22Rv1 (cell line): ENCODE data around the gene ITGAE.
"Not testable (repeated sequence)": the region's sequence is repeated elsewhere in the genome, so short reads cannot be mapped to it uniquely, and the experiment has no call there.

Experiments
- H3K27ac ChIP-seq: fragments of 450-650 bp; 2 replicates; pipeline ENCODE4 v1.5.1; 2017
- ZFX ChIP-seq: fragments of 450-650 bp; IDR thresholded peaks from 2 replicates; pipeline ENCODE4 v1.6.1; 2017; ENCODE audit warnings: antibody characterized with exemption, borderline replicate concordance
- TF ChIP-seq, protein P1 (sequence below): fragments of 450-650 bp; IDR thresholded peaks from 2 replicates; pipeline ENCODE4 v1.5.1; 2017; ENCODE audit warnings: mild to moderate bottlenecking

Gene ITGAE

GRCh38 chr17:3792481-3792880 is 8.5 kb downstream of the ITGAE start:
- H3K27ac ChIP-seq: no peak overlapping the region
- TF ChIP-seq, protein P1, sequence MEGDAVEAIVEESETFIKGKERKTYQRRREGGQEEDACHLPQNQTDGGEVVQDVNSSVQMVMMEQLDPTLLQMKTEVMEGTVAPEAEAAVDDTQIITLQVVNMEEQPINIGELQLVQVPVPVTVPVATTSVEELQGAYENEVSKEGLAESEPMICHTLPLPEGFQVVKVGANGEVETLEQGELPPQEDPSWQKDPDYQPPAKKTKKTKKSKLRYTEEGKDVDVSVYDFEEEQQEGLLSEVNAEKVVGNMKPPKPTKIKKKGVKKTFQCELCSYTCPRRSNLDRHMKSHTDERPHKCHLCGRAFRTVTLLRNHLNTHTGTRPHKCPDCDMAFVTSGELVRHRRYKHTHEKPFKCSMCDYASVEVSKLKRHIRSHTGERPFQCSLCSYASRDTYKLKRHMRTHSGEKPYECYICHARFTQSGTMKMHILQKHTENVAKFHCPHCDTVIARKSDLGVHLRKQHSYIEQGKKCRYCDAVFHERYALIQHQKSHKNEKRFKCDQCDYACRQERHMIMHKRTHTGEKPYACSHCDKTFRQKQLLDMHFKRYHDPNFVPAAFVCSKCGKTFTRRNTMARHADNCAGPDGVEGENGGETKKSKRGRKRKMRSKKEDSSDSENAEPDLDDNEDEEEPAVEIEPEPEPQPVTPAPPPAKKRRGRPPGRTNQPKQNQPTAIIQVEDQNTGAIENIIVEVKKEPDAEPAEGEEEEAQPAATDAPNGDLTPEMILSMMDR: no peak
- TF ChIP-seq ZFX: no peak

GRCh38 chr17:3788200-3788599 is 12.8 kb downstream of the ITGAE start:
- no peak overlapping the region for H3K27ac ChIP-seq
- TF ChIP-seq, protein P1: no peak
- no peak for TF ChIP-seq ZFX

DNA sequence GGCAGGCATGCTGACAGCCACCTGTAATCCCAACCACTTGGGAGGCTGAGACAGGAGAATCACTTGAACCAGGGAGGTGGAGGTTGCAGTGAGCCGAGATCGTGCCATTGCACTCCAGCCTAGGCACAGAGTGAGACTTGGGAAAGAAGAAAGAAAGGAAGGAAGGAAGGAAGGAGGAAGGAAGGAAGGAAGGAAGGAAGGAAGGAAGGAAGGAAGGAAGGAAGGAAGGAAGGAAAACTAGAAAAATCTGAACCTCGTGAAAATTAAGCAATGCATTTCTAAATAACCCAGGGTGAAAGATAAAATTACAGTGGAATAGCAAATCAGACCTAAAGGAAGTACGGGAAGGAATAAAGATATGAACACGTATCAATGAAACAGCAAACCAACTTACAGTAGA is 15.7 kb downstream of the ITGAE start:
- H3K27ac ChIP-seq: not testable (repeated sequence)

DNA sequence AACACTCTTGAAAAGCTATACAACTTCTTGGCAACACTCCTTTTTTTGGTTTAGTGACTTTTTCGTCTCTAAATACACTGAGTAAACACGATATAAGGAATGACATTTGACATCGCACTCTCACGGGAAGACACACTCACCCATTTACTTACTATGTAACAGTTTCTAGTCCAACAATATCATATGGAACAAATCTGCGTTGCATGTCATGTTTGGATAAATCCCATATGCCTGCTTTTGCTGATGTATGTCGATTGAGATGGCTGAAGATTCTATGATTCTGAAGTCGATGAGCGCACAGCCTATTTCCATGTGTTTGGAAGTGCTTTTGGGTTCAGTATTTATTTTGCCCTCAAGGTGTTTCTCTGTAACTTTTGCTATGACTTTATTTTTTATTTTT is 18.2 kb downstream of the ITGAE start:
- H3K27ac ChIP-seq: no peak overlapping the region
- no peak for TF ChIP-seq ZFX
- TF ChIP-seq, protein P1: no peak

DNA sequence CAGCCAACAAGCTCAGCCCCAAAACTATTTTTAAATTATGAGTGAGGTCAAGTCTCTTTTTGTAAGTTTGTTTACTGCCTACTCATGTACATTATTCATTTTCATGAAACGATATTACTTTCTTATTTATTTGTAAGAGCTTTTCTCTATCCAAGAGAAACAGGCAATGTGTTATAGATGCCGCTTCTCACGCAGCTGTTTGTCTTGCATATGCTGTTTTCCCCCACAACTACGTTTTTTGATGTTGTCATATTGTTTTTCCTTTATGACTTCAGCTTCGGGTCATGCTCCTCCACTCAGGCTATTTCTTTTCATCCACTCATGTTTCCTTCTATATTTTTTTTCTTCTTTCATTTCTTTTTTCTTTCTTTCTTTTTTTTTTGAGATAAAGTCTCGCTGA is 20.0 kb downstream of the ITGAE start:
- H3K27ac ChIP-seq: no peak overlapping the region
- no peak for TF ChIP-seq ZFX
- TF ChIP-seq, protein P1: no peak

DNA sequence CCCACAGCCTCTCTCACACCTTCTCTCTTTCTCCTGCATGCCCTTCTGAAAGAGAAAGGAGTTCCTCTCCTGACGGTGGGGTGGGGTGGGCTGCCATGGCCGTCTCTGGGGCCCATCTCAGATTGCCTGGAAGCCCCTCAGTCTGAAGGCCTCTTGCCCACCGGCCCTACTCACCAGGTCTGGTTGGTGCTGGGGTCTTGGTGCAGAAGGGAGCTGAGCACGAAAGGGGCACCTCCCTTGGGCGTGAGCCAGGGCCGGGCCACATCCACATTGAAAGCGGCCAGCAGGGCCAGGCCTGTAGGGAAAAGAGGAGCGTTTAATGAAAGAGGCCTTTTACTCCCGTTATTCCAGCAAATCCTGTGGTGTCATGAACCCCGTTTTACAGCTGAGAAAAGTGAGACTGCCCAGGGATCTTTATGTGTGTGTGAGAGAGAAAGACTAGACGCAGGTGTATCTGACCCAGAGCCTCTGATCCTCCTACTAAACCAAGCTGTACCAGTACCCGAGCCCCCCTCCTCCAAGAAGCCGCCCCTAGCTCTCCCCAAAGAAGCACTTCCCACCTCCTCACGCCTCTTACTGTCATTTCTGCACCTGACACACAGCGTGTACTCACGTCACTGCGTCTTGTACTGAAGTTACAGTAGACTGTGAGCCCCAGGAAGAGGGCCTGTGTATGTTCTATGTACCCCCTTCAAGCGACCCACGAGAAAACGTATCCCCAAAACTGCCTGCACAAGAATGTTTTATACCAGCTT is 23.4 kb downstream of the ITGAE start:
- TF ChIP-seq, protein P1: no peak
- no peak for TF ChIP-seq ZFX
- H3K27ac ChIP-seq: no peak overlapping the region

- no peak overlapping the region for H3K27ac ChIP-seq
- no peak for TF ChIP-seq ZFX
- TF ChIP-seq, protein P1: no peak
Measured at GRCh38 chr17:3773966-3774365, 27.0 kb downstream of the ITGAE start.

DNA sequence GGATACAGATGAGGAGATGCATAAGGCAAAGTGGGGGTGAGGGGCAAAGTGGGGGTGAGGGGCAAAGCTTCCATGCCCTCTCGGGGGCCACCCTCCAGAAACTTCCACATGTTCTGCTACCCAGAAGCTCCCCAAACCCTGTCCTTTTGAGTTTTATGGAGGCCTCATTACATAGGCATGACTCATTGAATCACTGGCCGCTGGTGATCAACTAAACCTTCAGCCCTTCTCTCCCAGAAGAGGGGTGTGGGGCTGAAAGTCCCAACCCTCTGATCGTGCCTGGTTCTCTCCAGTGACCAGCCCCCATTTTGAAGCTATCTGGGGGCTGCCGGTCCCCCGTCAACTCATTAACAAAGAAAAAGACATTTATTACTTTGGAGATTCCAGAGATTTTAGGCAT is 27.5 kb downstream of the ITGAE start:
- H3K27ac ChIP-seq: no peak overlapping the region
- TF ChIP-seq, protein P1: no peak
- TF ChIP-seq ZFX: no peak
